ENCODE results near the gene ABCC8. TPM values are rescaled to one million over a fixed set of nuclear protein-coding genes. Genes with fewer than 3 reads are reported as not detected.

Gene ABCC8
- total and polyA plus RNA-seq, 10 of the 15 experiments (the other 5 are each of a cell fraction or from before 2014, with no cell fraction given), result not detected

DNA sequence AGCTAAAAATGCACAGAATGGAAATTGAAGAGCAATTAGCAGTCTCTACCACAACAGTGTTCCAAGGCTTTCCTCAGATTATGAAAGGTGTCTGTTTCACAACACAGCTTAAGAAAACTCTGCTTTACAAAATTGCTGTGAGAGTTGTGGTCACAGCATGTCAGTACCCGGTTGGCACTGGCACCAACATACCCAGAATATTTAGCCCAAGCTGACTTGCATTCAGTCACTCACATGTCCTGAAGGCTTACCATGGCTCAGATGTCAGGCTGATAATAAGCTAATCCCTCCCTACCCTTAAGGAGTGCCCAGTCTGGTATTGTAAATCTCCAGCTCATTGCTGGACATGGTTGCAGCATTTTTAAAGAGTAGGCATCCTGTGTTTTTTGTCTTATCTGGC, 110.2 kb downstream of the ABCC8 start (continued):
- TF ChIP-seq, protein P1, sequence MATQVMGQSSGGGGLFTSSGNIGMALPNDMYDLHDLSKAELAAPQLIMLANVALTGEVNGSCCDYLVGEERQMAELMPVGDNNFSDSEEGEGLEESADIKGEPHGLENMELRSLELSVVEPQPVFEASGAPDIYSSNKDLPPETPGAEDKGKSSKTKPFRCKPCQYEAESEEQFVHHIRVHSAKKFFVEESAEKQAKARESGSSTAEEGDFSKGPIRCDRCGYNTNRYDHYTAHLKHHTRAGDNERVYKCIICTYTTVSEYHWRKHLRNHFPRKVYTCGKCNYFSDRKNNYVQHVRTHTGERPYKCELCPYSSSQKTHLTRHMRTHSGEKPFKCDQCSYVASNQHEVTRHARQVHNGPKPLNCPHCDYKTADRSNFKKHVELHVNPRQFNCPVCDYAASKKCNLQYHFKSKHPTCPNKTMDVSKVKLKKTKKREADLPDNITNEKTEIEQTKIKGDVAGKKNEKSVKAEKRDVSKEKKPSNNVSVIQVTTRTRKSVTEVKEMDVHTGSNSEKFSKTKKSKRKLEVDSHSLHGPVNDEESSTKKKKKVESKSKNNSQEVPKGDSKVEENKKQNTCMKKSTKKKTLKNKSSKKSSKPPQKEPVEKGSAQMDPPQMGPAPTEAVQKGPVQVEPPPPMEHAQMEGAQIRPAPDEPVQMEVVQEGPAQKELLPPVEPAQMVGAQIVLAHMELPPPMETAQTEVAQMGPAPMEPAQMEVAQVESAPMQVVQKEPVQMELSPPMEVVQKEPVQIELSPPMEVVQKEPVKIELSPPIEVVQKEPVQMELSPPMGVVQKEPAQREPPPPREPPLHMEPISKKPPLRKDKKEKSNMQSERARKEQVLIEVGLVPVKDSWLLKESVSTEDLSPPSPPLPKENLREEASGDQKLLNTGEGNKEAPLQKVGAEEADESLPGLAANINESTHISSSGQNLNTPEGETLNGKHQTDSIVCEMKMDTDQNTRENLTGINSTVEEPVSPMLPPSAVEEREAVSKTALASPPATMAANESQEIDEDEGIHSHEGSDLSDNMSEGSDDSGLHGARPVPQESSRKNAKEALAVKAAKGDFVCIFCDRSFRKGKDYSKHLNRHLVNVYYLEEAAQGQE (IDR thresholded peaks at IDR 0.05; ENCODE audit: low read depth, low read length), result no peak
- no peak for TF ChIP-seq GABPA (IDR thresholded peaks at IDR 0.05; ENCODE audit: low read depth)
- no peak for TF ChIP-seq MYC (IDR thresholded peaks at IDR 0.05; ENCODE audit: insufficient read depth, insufficient read length, insufficient replicate concordance, low read length, severe bottlenecking)
- no peak for TF ChIP-seq NFYB (IDR thresholded peaks at IDR 0.05; ENCODE audit: insufficient read depth, low read depth, low read length)
- no peak for TF ChIP-seq TCF12 (IDR thresholded peaks at IDR 0.05; ENCODE audit: low read depth, low read length)
- no peak for TF ChIP-seq RB1 (IDR thresholded peaks at IDR 0.05; ENCODE audit: borderline replicate concordance)
- TF ChIP-seq SMARCA5 (IDR thresholded peaks at IDR 0.05), result no peak

DNA sequence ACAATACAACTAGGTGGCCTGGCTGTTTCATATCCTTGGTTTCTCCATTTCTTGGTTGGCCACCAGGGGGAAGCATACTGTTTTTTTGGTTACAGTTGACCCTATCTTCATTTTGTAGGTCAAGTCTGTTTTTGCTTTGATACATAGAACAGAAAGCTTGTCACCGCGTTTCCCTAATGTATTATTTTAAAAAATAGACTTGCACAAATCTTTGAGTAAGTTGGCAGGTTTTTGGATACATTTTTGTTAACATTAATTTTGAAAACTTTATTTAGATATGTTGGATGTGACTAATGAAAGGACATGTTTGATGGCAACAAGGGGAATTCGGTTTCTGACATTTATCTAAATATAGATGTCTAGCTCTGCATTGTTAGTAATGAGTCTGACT, 122.0 kb downstream of the ABCC8 start:
- peaks cover 12% of the 10 kb centered on the region for H3K4me1 ChIP-seq (ENCODE audit: control insufficient read depth, insufficient read depth, low read length)
- ATAC-seq (peak; percentile 81), DNase-seq (ENCODE audit: low read depth, low spot score) (peak; percentile 25), FAIRE-seq (no peak)
- intact Hi-C loops (cut with micrococcal nuclease; ENCODE audit: unreplicated experiment) (no loop called here), in situ Hi-C loops (cut with MboI) (no loop called here)
- no peaks in the 10 kb centered on the region for H4K20me1 ChIP-seq (ENCODE audit: control insufficient read depth, insufficient read depth)
- no peak overlapping the region for H3K27ac ChIP-seq (ENCODE audit: control insufficient read depth, insufficient read depth)
- ChIA-PET CTCF (interaction anchor here (0.8 to 2.8 kb wide), 12 partner anchors 10 to 145 kb away, joined by 3 to 14 read pairs (median 4); no protein-coding TSS in a partner anchor), RAD21 (ENCODE audit: unreplicated experiment) (interaction anchor here (0.6 to 0.9 kb wide), 3 partner anchors 118 to 445 kb away, joined by 4 to 5 read pairs (median 5); no protein-coding TSS in a partner anchor), SMC1A (ENCODE audit: uncharacterized antibody, unreplicated experiment) (interaction anchor here (1.2 to 2.2 kb wide), 5 partner anchors 10 to 132 kb away, joined by 3 to 15 read pairs (median 3); no protein-coding TSS in a partner anchor), POLR2A (interaction anchor here (0.7 kb wide), 1 partner anchor 20 kb away, joined by 4 read pairs; no protein-coding TSS in a partner anchor)
- no peaks in the 10 kb centered on the region for H3K36me3 ChIP-seq (ENCODE audit: control insufficient read depth in 2 of 2, insufficient read depth in 2 of 2, low read length in 1 of 2)
- no peak overlapping the region for H3K4me2 ChIP-seq (ENCODE audit: control insufficient read depth, insufficient read depth)
- H2AFZ ChIP-seq (ENCODE audit: control insufficient read depth, low read depth, low read length), result no peak overlapping the region
- BruUV-seq (replicated peaks), result no TSS peak
- no peaks in the 10 kb centered on the region for H3K79me2 ChIP-seq (ENCODE audit: control insufficient read depth, insufficient read depth, low read length)
- peaks cover 8 to 11% of the 10 kb centered on the region in 2 experiments; a peak in 3 of 4 replicates for H3K27me3 ChIP-seq (replicated peaks in 1 of 2; ENCODE audit: control insufficient read depth in 2 of 2, insufficient read depth in 2 of 2, low read length in 1 of 2)
- 1% methylated on average over 3 of the region's 3 CpGs for WGBS (ENCODE audit: insufficient coverage, insufficient replicate concordance, low lambda C conversion rate, missing lambda C conversion rate)
- H3K9me3 ChIP-seq (replicated peaks; ENCODE audit: control insufficient read depth, insufficient read depth, low read length), result no peaks in the 10 kb centered on the region; the same call in 2 of the 3 replicates
- no peak overlapping the region for H3K9ac ChIP-seq (ENCODE audit: control insufficient read depth, insufficient read depth, low read length)
- no peak overlapping the region for H3K4me3 ChIP-seq
- TF ChIP-seq ATF7 (IDR thresholded peaks at IDR 0.05; ENCODE audit: low read depth) (no peak), TBL1XR1 (IDR thresholded peaks at IDR 0.05; ENCODE audit: low read depth, low read length) (no peak), ZNF384 (IDR thresholded peaks at IDR 0.05; ENCODE audit: borderline replicate concordance, low read depth, low read length) (no peak), CEBPB (IDR thresholded peaks at IDR 0.05; ENCODE audit: borderline replicate concordance in 1 of 2, low read depth in 2 of 2, low read length in 2 of 2) (no peak), HDAC6 (IDR thresholded peaks at IDR 0.05; ENCODE audit: unreplicated experiment) (no peak), RUNX3 (IDR thresholded peaks at IDR 0.05; ENCODE audit: low read length) (peak; percentile 49; the same call in 1 of the 2 replicates), SMC3 (IDR thresholded peaks at IDR 0.05; ENCODE audit: borderline replicate concordance, low read length) (peak; percentile 44; the same call in 1 of the 2 replicates), RAD21 (IDR thresholded peaks at IDR 0.05; ENCODE audit: insufficient read depth, low read depth, low read length) (peak; percentile 28; the same call in 1 of the 2 replicates), POLR2AphosphoS5 (IDR thresholded peaks at IDR 0.05; ENCODE audit: low read length) (no peak), SMAD1 (IDR thresholded peaks at IDR 0.05; ENCODE audit: low read depth, partially characterized antibody) (no peak)
- TF ChIP-seq, protein P2, sequence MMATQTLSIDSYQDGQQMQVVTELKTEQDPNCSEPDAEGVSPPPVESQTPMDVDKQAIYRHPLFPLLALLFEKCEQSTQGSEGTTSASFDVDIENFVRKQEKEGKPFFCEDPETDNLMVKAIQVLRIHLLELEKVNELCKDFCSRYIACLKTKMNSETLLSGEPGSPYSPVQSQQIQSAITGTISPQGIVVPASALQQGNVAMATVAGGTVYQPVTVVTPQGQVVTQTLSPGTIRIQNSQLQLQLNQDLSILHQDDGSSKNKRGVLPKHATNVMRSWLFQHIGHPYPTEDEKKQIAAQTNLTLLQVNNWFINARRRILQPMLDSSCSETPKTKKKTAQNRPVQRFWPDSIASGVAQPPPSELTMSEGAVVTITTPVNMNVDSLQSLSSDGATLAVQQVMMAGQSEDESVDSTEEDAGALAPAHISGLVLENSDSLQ (IDR thresholded peaks at IDR 0.05), result no peak
